ENCODE results near the gene MAP3K14. TPM values are rescaled to one million over a fixed set of nuclear protein-coding genes. Genes with fewer than 3 reads are reported as not detected.

MAP3K14 gene
- total and polyA plus RNA-seq, 8 donors: 6.1 to 16.4 (median 8.1) TPM

- ATAC-seq (no peak), FAIRE-seq (no peak), DNase-seq (no peak)
- WGBS, 2 donors: 82 to 86% methylated on average over 11 of the region's 11 CpGs
- no peaks in the 10 kb centered on the region for H3K4me1 ChIP-seq
- H3K27me3 ChIP-seq: no peaks in the 10 kb centered on the region
- no peaks in the 10 kb centered on the region for H3K36me3 ChIP-seq
- no peak overlapping the region for H3K4me3 ChIP-seq
- no peak overlapping the region for H3K27ac ChIP-seq
- no peaks in the 10 kb centered on the region for H3K9me3 ChIP-seq
- no peak for TF ChIP-seq CTCF (IDR thresholded peaks at IDR 0.05)
- intact Hi-C loops (cut with DNase I): no loop called here
These were observed 18.2 kb upstream of the MAP3K14 start for GRCh38 chr17:45334701-45335677.

- 86 to 92% methylated on average over 1 of the region's 1 CpG for WGBS, 2 donors
- Histone ChIP-seq H3K27me3 (no peaks in the 10 kb centered on the region), H3K36me3 (no peaks in the 10 kb centered on the region), H3K9me3 (no peaks in the 10 kb centered on the region), H3K4me1 (no peaks in the 10 kb centered on the region), H3K27ac (no peak overlapping the region), H3K4me3 (no peak overlapping the region)
- intact Hi-C loops (cut with DNase I): no loop called here
- no peak for FAIRE-seq
- ATAC-seq: no peak
- TF ChIP-seq CTCF (IDR thresholded peaks at IDR 0.05): no peak
- DNase-seq: peak in 1 of 6 donors; percentile 18
These were observed 17.4 kb upstream of the MAP3K14 start for GRCh38 chr17:45334231-45334630.

GRCh38 chr17:45333702-45334092 is 16.9 kb upstream of the MAP3K14 start:
- no peak for ATAC-seq
- Histone ChIP-seq H3K36me3 (no peaks in the 10 kb centered on the region), H3K4me1 (no peaks in the 10 kb centered on the region), H3K27me3 (no peaks in the 10 kb centered on the region), H3K4me3 (no peak overlapping the region), H3K27ac (no peak overlapping the region), H3K9me3 (no peaks in the 10 kb centered on the region)
- FAIRE-seq: no peak
- intact Hi-C loops (cut with DNase I): no loop called here
- TF ChIP-seq CTCF (IDR thresholded peaks at IDR 0.05): no peak
- peak in 1 of 6 donors; percentile 17 for DNase-seq
- 90% methylated on average over 4 of the region's 4 CpGs for WGBS, 2 donors

GRCh38 chr17:45332989-45333701 is 16.3 kb upstream of the MAP3K14 start:
- TF ChIP-seq CTCF (IDR thresholded peaks at IDR 0.05): no peak
- Histone ChIP-seq H3K4me3 (no peak overlapping the region), H3K27me3 (no peaks in the 10 kb centered on the region), H3K27ac (no peak overlapping the region), H3K36me3 (no peaks in the 10 kb centered on the region), H3K9me3 (no peaks in the 10 kb centered on the region), H3K4me1 (no peaks in the 10 kb centered on the region)
- intact Hi-C loops (cut with DNase I): no loop called here
- peak in 1 of 6 donors; percentile 35 for DNase-seq
- FAIRE-seq: no peak
- WGBS, 2 donors: 75 to 85% methylated on average over 4 of the region's 4 CpGs
- ATAC-seq: peak in 2 of 4 donors; percentile 36 to 68
